Measurements from ENCODE around the gene MAPRE2. TPM values are rescaled to one million over a fixed set of nuclear protein-coding genes. Genes with fewer than 3 reads are reported as not detected.

Gene MAPRE2
- total RNA-seq, 2 donors from 2014 or later, result 16.1 to 17.2 TPM

- intact Hi-C loops (cut with DNase I), result no loop called here
- no peak for TF ChIP-seq POLR2A (IDR thresholded peaks at IDR 0.05)
- TF ChIP-seq CTCF (IDR thresholded peaks at IDR 0.05), result no peak
- TF ChIP-seq POLR2AphosphoS5 (IDR thresholded peaks at IDR 0.05), result no peak
- DNase-seq (ENCODE audit: low spot score), result no peak
- no peaks in the 10 kb centered on the region for H3K4me1 ChIP-seq (replicated peaks)
- no peaks in the 10 kb centered on the region for H3K27me3 ChIP-seq (replicated peaks; ENCODE audit: insufficient read depth)
- no peak overlapping the region for H3K27ac ChIP-seq
- H3K36me3 ChIP-seq, result no peaks in the 10 kb centered on the region
- 90% methylated on average over 6 of the region's 6 CpGs for WGBS
- H3K9me3 ChIP-seq, result no peaks in the 10 kb centered on the region
- H3K4me3 ChIP-seq, result no peak overlapping the region
These were observed 93.0 kb downstream of the MAPRE2 start for GRCh38 chr18:35134190-35134730.

DNA sequence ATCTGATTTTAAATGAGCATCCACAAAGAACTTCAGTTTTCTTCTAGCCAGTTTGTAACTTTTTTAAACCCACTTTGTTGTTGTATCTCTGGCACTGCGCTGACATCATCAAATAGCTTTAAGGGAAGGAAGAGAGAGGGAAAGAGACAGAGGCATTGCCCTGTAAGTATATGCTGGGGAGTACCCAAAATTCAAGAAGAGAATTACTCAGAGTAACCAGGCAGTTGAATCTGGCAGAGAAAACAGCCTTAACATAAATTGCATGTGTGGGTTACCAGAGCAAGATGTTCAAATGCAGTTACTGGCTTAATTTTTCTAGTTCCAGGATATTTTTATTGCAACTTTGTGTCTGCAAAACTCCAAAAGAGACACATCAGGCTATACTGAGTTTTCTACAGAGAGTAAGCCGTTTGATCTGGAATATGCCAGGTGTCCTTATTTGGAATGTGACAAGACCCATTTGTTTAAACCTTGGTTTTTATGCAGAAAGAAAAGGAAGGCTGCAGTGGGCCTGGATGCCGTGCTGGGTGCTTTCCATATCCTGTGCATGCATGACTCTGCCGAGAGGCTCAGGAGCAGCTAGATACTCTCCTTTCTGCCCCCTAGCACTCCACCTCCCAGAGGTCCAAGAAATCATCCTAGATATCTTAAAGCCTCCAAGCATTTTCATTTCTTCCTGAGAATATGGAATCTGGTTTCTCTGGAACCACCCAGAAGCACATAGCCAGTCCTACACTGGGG lies 93.7 kb downstream of the MAPRE2 start:
- no peaks in the 10 kb centered on the region for H3K36me3 ChIP-seq
- H3K27ac ChIP-seq, result no peak overlapping the region
- 59% methylated on average over 4 of the region's 4 CpGs for WGBS
- no peaks in the 10 kb centered on the region for H3K9me3 ChIP-seq
- H3K4me3 ChIP-seq, result no peak overlapping the region
- no peaks in the 10 kb centered on the region for H3K4me1 ChIP-seq (replicated peaks)
- H3K27me3 ChIP-seq (replicated peaks; ENCODE audit: insufficient read depth), result no peaks in the 10 kb centered on the region
- no peak for DNase-seq (ENCODE audit: low spot score)
- intact Hi-C loops (cut with DNase I), result loop anchor here (5.0 kb wide), 1 partner anchor 98 kb away; no protein-coding TSS in a partner anchor
- TF ChIP-seq POLR2AphosphoS5 (IDR thresholded peaks at IDR 0.05) (no peak), CTCF (IDR thresholded peaks at IDR 0.05) (no peak), POLR2A (IDR thresholded peaks at IDR 0.05) (no peak)

- no peaks in the 10 kb centered on the region for H3K4me1 ChIP-seq (replicated peaks)
- H3K36me3 ChIP-seq, result no peaks in the 10 kb centered on the region
- H3K4me3 ChIP-seq, result no peak overlapping the region
- H3K27me3 ChIP-seq (replicated peaks; ENCODE audit: insufficient read depth), result no peaks in the 10 kb centered on the region
- TF ChIP-seq POLR2AphosphoS5 (IDR thresholded peaks at IDR 0.05) (no peak), CTCF (IDR thresholded peaks at IDR 0.05) (no peak), POLR2A (IDR thresholded peaks at IDR 0.05) (no peak)
- DNase-seq (ENCODE audit: low spot score), result no peak
- no peaks in the 10 kb centered on the region for H3K9me3 ChIP-seq
- H3K27ac ChIP-seq, result no peak overlapping the region
- WGBS, result 94% methylated on average over 3 of the region's 3 CpGs
- intact Hi-C loops (cut with DNase I), result loop anchor here (5.0 kb wide), 1 partner anchor 99 kb away; no protein-coding TSS in a partner anchor
These were observed 95.0 kb downstream of the MAPRE2 start for GRCh38 chr18:35136248-35136647.

GRCh38 chr18:35136885-35137284 lies 95.7 kb downstream of the MAPRE2 start:
- Histone ChIP-seq H3K9me3 (no peaks in the 10 kb centered on the region), H3K27me3 (replicated peaks; ENCODE audit: insufficient read depth) (no peaks in the 10 kb centered on the region), H3K27ac (no peak overlapping the region), H3K36me3 (no peaks in the 10 kb centered on the region), H3K4me3 (no peak overlapping the region), H3K4me1 (replicated peaks) (no peaks in the 10 kb centered on the region)
- 95% methylated on average over 2 of the region's 2 CpGs for WGBS
- DNase-seq (ENCODE audit: low spot score), result no peak
- intact Hi-C loops (cut with DNase I), result loop anchor here (5.0 kb wide), 1 partner anchor 100 kb away; no protein-coding TSS in a partner anchor
- TF ChIP-seq POLR2AphosphoS5 (IDR thresholded peaks at IDR 0.05), result no peak
- no peak for TF ChIP-seq CTCF (IDR thresholded peaks at IDR 0.05)
- TF ChIP-seq POLR2A (IDR thresholded peaks at IDR 0.05), result no peak
